Right atrium auricular region (tissue), 2 donors: Measurements from ENCODE around the gene PTPRD. TPM values are rescaled to one million over a fixed set of nuclear protein-coding genes. Genes with fewer than 3 reads are reported as not detected.

ENCODE experiments used
- DNase-seq: peaks from one replicate; pipeline ENCODE4 v3.0.0-alpha.2; 2019; ENCODE audit warnings: low spot score
- H3K27ac ChIP-seq, 2 donors: fragments of 200-600 bp; sonication (generic); 1 replicate in 1 of 2; 2 replicates in 1 of 2; pipeline ENCODE4 v1.5.1; 2016 to 2019
- H3K27me3 ChIP-seq, 2 donors: fragments of 200-600 bp; sonication (generic); one replicate each; pipeline versions ENCODE4 v1.5.1 to v1.6.0; 2017 to 2019
- H3K36me3 ChIP-seq: fragments of 200-600 bp; sonication (generic); one replicate; pipeline ENCODE4 v1.5.1; 2016
- H3K4me1 ChIP-seq, 2 donors: fragments of 200-600 bp; sonication (generic); one replicate each; pipeline versions ENCODE4 v1.5.1 to v1.6.0; 2017 to 2019
- H3K4me3 ChIP-seq, 2 donors: fragments of 200-600 bp; sonication (generic); 1 replicate in 1 of 2; 2 replicates in 1 of 2; pipeline ENCODE4 v1.5.1; 2017 to 2019; ENCODE audit warnings: mild to moderate bottlenecking in 1 of 2, moderate library complexity in 1 of 2
- H3K9me3 ChIP-seq, 2 donors: fragments of 200-600 bp; sonication (generic); one replicate each; pipeline ENCODE4 v1.5.1; 2019
- total RNA-seq, 2 donors: library from RNA; depleted of rRNA; stranded (reverse); fragments of >200 nt; gene quantifications; one replicate each; pipeline ENCODE4 v1.1.0, GENCODE V29; 2016
- TF ChIP-seq, protein P1 (sequence below), 2 donors: fragments of 200-600 bp; sonication (generic); IDR thresholded peaks; one replicate each; pipeline ENCODE4 v1.5.1; 2019; ENCODE audit warnings: antibody characterized with exemption in 2 of 2

PTPRD gene
- total RNA-seq, 2 donors from 2014 or later: 5.5 to 6.6 TPM

DNA sequence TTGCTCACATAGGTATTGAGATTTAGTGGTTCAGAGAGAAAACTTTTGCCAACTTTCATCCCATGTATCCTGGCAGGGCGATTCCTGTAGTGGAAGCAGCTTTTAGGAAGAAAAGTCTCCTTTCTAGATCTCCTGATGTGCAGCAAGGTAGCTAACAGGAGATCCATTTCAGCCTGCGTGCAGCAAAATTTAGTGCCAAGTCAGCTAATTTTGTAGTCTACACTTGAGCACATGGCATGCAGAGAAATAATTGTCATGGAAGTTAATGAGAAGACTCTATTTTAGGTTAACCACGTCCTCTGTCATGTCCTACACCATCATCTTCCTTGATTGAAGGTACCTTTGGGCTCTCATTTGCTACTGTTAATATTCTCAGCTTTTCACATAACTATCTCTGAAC lies 165.8 kb downstream of the PTPRD start:
- Histone ChIP-seq H3K4me3 (no peak overlapping the region), H3K4me1 (no peaks in the 10 kb centered on the region), H3K36me3 (no peaks in the 10 kb centered on the region), H3K9me3 (no peaks in the 10 kb centered on the region), H3K27ac (no peak overlapping the region), H3K27me3 (no peaks in the 10 kb centered on the region)
- TF ChIP-seq, protein P1, sequence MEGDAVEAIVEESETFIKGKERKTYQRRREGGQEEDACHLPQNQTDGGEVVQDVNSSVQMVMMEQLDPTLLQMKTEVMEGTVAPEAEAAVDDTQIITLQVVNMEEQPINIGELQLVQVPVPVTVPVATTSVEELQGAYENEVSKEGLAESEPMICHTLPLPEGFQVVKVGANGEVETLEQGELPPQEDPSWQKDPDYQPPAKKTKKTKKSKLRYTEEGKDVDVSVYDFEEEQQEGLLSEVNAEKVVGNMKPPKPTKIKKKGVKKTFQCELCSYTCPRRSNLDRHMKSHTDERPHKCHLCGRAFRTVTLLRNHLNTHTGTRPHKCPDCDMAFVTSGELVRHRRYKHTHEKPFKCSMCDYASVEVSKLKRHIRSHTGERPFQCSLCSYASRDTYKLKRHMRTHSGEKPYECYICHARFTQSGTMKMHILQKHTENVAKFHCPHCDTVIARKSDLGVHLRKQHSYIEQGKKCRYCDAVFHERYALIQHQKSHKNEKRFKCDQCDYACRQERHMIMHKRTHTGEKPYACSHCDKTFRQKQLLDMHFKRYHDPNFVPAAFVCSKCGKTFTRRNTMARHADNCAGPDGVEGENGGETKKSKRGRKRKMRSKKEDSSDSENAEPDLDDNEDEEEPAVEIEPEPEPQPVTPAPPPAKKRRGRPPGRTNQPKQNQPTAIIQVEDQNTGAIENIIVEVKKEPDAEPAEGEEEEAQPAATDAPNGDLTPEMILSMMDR (IDR thresholded peaks at IDR 0.05): no peak
- no peak for DNase-seq

DNA sequence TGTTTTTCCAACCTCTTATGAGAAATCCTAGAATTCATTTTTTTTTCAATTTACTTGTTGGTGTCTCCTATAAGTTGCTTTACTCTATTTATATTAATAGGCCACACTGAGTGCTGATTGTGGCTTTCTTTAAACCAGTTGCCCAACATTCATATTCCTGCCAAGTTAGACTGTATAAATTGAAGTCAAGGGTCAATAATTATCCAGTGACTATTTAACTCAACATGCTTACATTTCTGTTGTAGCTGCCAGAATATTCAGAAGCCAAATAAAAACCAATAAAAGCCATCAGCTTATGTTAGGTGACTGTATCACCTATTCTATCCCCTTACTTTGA lies 169.0 kb downstream of the PTPRD start:
- Histone ChIP-seq H3K4me3 (no peak overlapping the region), H3K9me3 (no peaks in the 10 kb centered on the region), H3K4me1 (no peaks in the 10 kb centered on the region), H3K36me3 (no peaks in the 10 kb centered on the region), H3K27me3 (no peaks in the 10 kb centered on the region), H3K27ac (no peak overlapping the region)
- no peak for DNase-seq
- TF ChIP-seq, protein P1 (IDR thresholded peaks at IDR 0.05): no peak

DNA sequence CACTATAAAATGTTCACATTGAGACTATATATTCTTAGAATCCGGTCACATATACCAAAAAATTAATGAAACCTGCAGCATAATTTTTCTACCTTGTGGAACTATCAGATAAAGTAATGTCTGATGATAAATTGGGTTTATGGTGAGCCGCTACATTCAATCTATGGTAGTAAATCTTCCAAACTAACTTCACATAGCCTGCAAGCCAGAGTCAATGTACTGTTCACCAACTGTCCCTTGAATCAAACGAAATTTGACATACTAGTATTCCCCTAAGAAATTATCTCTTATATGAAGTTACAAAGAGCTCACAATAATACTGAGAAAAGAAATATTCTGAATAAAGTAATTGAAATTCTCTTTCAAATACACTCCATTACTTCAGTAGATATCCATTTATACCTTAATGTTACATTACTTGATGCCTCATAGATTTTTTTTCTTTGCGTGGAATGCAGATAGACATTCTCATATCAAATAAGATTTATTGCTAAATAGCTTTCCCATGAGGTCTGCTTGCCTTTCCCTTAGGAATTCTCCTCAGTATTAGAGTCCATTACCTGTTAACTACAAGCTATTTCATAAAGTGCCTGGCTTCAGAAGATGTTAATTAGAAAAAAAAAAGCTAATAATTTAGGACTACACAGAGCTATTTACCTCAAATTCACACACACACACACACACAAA lies 169.5 kb downstream of the PTPRD start:
- Histone ChIP-seq H3K4me3 (no peak overlapping the region), H3K27me3 (no peaks in the 10 kb centered on the region), H3K36me3 (no peaks in the 10 kb centered on the region), H3K27ac (no peak overlapping the region), H3K9me3 (no peaks in the 10 kb centered on the region), H3K4me1 (no peaks in the 10 kb centered on the region)
- no peak for DNase-seq
- TF ChIP-seq, protein P1 (IDR thresholded peaks at IDR 0.05): no peak

DNA sequence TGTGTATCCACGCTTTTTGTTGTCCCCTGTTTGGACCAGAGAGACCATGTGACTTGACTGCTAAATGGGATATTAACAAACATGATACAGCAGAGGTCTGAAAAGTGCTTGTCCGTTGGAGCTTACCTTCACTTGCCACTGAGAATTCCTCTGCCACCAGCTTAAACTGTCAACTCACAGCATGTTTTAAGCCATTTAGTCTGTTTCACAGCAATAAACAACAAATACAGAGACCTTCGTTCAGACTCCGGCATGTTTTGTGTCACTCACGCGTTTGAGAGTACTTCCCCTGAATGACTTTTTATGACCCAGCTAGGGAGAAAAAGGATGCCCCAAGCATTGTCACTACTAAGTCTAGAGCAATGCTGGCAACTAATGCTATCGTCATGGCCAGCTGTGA lies 173.8 kb downstream of the PTPRD start:
- Histone ChIP-seq H3K27ac (no peak overlapping the region), H3K36me3 (no peaks in the 10 kb centered on the region), H3K4me3 (no peak overlapping the region), H3K27me3 (no peaks in the 10 kb centered on the region), H3K9me3 (no peaks in the 10 kb centered on the region), H3K4me1 (no peaks in the 10 kb centered on the region)
- DNase-seq: no peak
- TF ChIP-seq, protein P1 (IDR thresholded peaks at IDR 0.05): no peak

DNA sequence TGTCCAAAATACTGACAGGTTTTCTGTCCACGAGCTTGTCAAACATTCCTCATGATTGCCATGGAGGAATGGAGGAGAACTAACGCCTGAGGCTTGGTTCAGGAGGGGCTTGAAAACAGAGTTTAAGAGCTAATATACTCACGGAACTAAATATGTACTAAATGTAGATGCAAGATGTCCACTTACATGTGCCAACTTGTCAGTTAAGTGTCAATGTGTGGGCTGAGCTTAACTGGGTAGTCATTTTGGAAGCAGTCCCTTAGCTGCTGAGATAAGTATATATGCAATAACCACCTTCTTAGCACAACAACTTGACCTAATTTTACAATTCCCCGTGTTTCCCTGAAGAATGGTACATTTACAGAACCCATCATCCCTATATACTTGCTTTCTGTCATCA lies 176.0 kb downstream of the PTPRD start:
- no peak for DNase-seq
- H3K9me3 ChIP-seq: no peaks in the 10 kb centered on the region

More for the DNA sequence above, 176.0 kb downstream of the PTPRD start:
- no peaks in the 10 kb centered on the region for H3K36me3 ChIP-seq
- H3K4me3 ChIP-seq: no peak overlapping the region
- no peak overlapping the region for H3K27ac ChIP-seq
- H3K27me3 ChIP-seq: no peaks in the 10 kb centered on the region
- TF ChIP-seq, protein P1 (IDR thresholded peaks at IDR 0.05): no peak
- no peaks in the 10 kb centered on the region for H3K4me1 ChIP-seq
